WTC11 (cell line): Measurements from ENCODE around the gene JAML.

ENCODE experiments used
- ELF4 ChIP-seq: sonication (generic); formaldehyde crosslinking; IDR thresholded peaks from 2 replicates; pipeline ENCODE4 v1.8.1; 2022; ENCODE audit warnings: low read depth, mild to moderate bottlenecking, moderate library complexity, missing genetic modification reagents
- TF ChIP-seq, protein P1 (sequence below): fragments of 200-600 bp; IDR thresholded peaks from 2 replicates; pipeline ENCODE4 v1.8.0; 2022; ENCODE audit warnings: antibody characterized with exemption

DNA sequence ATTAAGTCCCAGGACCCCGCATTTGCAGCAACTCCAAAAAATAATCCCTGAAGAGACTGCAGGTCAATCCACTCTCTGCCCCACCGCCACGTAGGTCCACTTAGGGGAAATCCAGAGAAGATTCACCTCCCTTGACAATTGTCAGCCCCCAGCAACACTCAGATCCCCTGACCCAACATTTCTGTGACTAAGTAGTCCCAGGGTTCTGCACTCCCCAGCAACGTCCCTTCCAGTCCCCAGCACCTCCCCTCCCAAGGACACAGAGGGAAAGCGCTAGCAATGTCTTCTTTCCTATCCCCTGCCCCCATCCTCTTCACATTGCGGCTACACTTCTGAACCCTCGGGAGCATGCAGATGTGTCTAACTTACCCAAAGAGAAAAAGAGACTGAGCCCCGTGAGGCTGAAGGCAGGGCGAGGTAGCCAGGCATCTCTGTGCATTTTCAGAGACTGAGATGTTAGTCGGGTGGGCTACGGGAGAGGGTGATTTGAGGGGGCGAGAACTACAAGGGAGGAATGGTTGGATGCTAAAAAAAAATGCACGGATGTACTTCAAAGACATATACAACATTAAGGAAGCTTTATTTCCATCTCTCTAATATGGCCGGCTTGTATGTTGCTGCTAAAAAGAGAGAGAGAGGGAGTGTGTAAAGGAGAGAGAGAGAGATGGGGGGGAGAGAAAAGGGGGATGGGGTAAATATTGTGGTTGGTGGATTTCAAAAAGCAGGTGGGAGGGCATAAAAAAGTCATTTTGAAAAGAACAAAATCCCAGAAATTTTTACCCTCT, 48.6 kb downstream of the JAML start, which contains the start of gene SCN2B:
- TF ChIP-seq ELF4 (CRISPR knock-in tag): no peak
- TF ChIP-seq, protein P1, sequence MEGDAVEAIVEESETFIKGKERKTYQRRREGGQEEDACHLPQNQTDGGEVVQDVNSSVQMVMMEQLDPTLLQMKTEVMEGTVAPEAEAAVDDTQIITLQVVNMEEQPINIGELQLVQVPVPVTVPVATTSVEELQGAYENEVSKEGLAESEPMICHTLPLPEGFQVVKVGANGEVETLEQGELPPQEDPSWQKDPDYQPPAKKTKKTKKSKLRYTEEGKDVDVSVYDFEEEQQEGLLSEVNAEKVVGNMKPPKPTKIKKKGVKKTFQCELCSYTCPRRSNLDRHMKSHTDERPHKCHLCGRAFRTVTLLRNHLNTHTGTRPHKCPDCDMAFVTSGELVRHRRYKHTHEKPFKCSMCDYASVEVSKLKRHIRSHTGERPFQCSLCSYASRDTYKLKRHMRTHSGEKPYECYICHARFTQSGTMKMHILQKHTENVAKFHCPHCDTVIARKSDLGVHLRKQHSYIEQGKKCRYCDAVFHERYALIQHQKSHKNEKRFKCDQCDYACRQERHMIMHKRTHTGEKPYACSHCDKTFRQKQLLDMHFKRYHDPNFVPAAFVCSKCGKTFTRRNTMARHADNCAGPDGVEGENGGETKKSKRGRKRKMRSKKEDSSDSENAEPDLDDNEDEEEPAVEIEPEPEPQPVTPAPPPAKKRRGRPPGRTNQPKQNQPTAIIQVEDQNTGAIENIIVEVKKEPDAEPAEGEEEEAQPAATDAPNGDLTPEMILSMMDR: no peak
